Measurements from ENCODE around the gene KCTD7. TPM values are rescaled to one million over a fixed set of nuclear protein-coding genes. Genes with fewer than 3 reads are reported as not detected.

The KCTD7 gene
- total and polyA plus RNA-seq, 2 of the 13 experiments (the other 11 are each of a cell fraction or from before 2014, with no cell fraction given), result 7.3 to 13.5 TPM

DNA sequence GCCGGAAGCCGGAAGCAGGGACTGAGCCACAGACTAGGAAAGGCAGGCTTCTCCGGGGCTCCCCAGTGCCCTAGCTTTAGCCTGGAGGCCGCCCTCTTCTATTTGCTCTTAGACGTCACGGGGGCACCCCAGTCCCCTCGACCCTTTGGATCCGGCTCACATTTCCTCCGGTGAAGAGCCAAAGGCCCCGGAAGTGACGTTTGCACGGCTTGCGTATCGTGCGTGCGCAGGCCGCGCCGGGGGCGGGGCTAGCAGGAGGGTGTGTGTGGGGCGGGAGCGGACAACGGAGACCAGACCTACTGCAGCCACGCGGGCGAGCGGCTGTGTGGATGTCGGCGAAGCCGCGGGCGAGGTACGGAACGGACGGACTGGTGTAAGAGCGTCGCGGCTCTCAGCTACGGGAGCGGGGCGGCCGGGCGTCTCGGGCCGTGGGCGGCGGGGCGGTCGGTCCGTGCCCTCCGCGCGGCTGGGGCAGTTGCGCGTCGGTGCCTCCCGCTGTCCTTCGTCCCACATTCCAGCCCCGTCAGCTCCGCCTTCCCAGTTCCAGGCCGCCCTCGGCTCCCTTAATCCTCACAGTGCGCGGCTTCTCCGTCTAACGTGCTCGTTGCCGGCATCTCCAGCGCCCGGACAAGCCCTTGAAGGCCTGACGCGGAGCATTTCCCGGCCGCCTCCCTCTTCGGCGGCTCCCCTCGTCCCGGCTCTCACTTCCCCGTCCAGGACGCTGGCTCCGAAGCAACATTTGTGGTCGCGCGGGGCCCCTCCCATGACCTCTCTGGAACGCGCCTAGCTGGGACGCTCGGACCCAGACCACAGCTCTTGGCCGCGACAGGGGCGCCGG lies 25.8 kb downstream of the KCTD7 start (continued):
- TF ChIP-seq, protein P1, sequence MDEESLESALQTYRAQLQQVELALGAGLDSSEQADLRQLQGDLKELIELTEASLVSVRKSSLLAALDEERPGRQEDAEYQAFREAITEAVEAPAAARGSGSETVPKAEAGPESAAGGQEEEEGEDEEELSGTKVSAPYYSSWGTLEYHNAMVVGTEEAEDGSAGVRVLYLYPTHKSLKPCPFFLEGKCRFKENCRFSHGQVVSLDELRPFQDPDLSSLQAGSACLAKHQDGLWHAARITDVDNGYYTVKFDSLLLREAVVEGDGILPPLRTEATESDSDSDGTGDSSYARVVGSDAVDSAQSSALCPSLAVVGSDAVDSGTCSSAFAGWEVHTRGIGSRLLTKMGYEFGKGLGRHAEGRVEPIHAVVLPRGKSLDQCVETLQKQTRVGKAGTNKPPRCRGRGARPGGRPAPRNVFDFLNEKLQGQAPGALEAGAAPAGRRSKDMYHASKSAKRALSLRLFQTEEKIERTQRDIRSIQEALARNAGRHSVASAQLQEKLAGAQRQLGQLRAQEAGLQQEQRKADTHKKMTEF (CRISPR knock-in tag; IDR thresholded peaks at IDR 0.05), result peak; percentile 88
- TF ChIP-seq ZNF572 (CRISPR knock-in tag; IDR thresholded peaks at IDR 0.05), result 0 out of 2 replicates have a peak, but pooled peaks have one; percentile 47
- TF ChIP-seq TMF1 (CRISPR knock-in tag; IDR thresholded peaks at IDR 0.05; ENCODE audit: low read depth), result peak; percentile 65; the same call in 1 of the 2 replicates
- no peak for TF ChIP-seq RAD51 (IDR thresholded peaks at IDR 0.05; ENCODE audit: borderline replicate concordance)
- peak; percentile 76 for TF ChIP-seq MED1 (CRISPR knock-in tag; IDR thresholded peaks at IDR 0.05)
- TF ChIP-seq THYN1 (CRISPR knock-in tag; IDR thresholded peaks at IDR 0.05; ENCODE audit: borderline replicate concordance, low read depth), result no peak
- TF ChIP-seq ADNP (CRISPR knock-in tag; IDR thresholded peaks at IDR 0.05), result no peak
- peak; percentile 32 for TF ChIP-seq ZNF430 (CRISPR knock-in tag; IDR thresholded peaks at IDR 0.05)
- TF ChIP-seq RORA (CRISPR knock-in tag; IDR thresholded peaks at IDR 0.05), result no peak
- TF ChIP-seq MED8 (CRISPR knock-in tag; IDR thresholded peaks at IDR 0.05; ENCODE audit: insufficient replicate concordance), result no peak
- no peak for TF ChIP-seq FOXP1 (IDR thresholded peaks at IDR 0.05)
- peak; percentile 8; the same call in 1 of the 2 replicates for TF ChIP-seq FOXP1 (CRISPR knock-in tag; IDR thresholded peaks at IDR 0.05)
- TF ChIP-seq, protein P2, sequence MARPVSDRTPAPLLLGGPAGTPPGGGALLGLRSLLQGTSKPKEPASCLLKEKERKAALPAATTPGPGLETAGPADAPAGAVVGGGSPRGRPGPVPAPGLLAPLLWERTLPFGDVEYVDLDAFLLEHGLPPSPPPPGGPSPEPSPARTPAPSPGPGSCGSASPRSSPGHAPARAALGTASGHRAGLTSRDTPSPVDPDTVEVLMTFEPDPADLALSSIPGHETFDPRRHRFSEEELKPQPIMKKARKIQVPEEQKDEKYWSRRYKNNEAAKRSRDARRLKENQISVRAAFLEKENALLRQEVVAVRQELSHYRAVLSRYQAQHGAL (CRISPR knock-in tag; IDR thresholded peaks at IDR 0.05; ENCODE audit: not compliant biosample characterization), result no peak
- TF ChIP-seq ZSCAN9 (CRISPR knock-in tag; IDR thresholded peaks at IDR 0.05; ENCODE audit: borderline replicate concordance), result no peak; the same call in 1 of the 2 replicates
- TF ChIP-seq SMYD3 (CRISPR knock-in tag; IDR thresholded peaks at IDR 0.05), result no peak
- peak; percentile 79; the same call in 1 of the 3 replicates for TF ChIP-seq MXI1 (IDR thresholded peaks at IDR 0.05; ENCODE audit: borderline replicate concordance, low read depth, low read length)
- TF ChIP-seq PAX8 (CRISPR knock-in tag; IDR thresholded peaks at IDR 0.05; ENCODE audit: borderline replicate concordance), result peak; percentile 73
- TF ChIP-seq CBX1 (IDR thresholded peaks at IDR 0.05; ENCODE audit: low read depth), result peak; percentile 44
- TF ChIP-seq, protein P3, sequence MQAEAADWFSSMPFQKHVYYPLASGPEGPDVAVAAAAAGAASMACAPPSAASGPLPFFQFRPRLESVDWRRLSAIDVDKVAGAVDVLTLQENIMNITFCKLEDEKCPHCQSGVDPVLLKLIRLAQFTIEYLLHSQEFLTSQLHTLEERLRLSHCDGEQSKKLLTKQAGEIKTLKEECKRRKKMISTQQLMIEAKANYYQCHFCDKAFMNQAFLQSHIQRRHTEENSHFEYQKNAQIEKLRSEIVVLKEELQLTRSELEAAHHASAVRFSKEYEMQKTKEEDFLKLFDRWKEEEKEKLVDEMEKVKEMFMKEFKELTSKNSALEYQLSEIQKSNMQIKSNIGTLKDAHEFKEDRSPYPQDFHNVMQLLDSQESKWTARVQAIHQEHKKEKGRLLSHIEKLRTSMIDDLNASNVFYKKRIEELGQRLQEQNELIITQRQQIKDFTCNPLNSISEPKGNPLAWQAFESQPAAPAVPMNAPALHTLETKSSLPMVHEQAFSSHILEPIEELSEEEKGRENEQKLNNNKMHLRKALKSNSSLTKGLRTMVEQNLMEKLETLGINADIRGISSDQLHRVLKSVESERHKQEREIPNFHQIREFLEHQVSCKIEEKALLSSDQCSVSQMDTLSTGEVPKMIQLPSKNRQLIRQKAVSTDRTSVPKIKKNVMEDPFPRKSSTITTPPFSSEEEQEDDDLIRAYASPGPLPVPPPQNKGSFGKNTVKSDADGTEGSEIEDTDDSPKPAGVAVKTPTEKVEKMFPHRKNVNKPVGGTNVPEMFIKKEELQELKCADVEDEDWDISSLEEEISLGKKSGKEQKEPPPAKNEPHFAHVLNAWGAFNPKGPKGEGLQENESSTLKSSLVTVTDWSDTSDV (CRISPR knock-in tag; IDR thresholded peaks at IDR 0.05), result peak; percentile 78; the same call in 1 of the 2 replicates
- peak; percentile 24; the same call in 1 of the 2 replicates for TF ChIP-seq HDAC1 (CRISPR knock-in tag; IDR thresholded peaks at IDR 0.05)
- no peak for TF ChIP-seq HOXA7 (CRISPR knock-in tag; IDR thresholded peaks at IDR 0.05)
- no peak; the same call in none of the 2 replicates for TF ChIP-seq ZNF790 (CRISPR knock-in tag; IDR thresholded peaks at IDR 0.05; ENCODE audit: borderline replicate concordance)
- TF ChIP-seq, protein P4, sequence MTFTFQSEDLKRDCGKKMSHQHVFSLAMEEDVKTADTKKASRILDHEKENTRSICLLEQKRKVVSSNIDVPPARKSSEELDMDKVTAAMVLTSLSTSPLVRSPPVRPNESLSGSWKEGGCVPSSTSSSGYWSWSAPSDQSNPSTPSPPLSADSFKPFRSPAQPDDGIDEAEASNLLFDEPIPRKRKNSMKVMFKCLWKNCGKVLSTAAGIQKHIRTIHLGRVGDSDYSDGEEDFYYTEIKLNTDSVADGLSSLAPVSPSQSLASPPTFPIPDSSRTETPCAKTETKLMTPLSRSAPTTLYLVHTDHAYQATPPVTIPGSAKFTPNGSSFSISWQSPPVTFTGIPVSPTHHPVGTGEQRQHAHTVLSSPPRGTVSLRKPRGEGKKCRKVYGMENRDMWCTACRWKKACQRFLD (CRISPR knock-in tag; IDR thresholded peaks at IDR 0.05; ENCODE audit: borderline replicate concordance), result peak; percentile 92; the same call in 1 of the 2 replicates
- peak; percentile 84 for TF ChIP-seq ZNF792 (CRISPR knock-in tag; IDR thresholded peaks at IDR 0.05)
- 0 out of 2 replicates have a peak, but pooled peaks have one; percentile 31 for TF ChIP-seq MIER3 (CRISPR knock-in tag; IDR thresholded peaks at IDR 0.05; ENCODE audit: borderline replicate concordance)

Measured in HepG2 (cell line).